Occipital lobe (tissue), 2 donors: ENCODE data around the gene IGSF8. TPM values are rescaled to one million over a fixed set of nuclear protein-coding genes. Genes with fewer than 3 reads are reported as not detected.

ENCODE experiments used
- DNase-seq: peaks from one replicate; lab custom pipeline; 2025; lab: John Stamatoyannopoulos, UW
- total RNA-seq: library from RNA; depleted of rRNA; stranded (reverse); fragments of >200 nt; gene quantifications from one replicate; pipeline ENCODE4 v1.2.3, GENCODE V29; 2014

The IGSF8 gene
- total RNA-seq, 1 donor from 2014 or later = 49.8 TPM

DNA sequence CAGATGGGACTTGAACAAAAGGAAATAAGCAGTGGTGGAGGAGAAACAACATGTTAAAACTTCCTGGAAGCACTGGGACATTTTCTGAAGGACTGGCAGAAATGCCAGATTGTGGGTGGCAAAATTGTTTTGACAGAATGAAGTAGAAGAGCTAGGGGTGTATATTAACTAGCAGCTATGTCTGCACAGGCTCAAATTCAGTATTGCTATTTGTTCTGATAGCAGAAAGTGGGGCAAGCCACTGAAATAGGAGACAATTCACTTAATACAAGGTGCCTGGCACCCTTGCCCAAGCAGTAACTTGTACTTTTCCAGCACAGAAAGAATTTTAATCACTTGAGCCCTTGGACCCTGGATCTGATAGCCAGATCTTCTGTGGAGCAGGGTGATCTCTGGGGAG is 54.9 kb downstream of the IGSF8 start:
- no peak for DNase-seq

Other genes with a start within 250 kb of the IGSF8 start
- not detected for gene VSIG8, start 236.0 kb downstream of the IGSF8 start, total RNA-seq
- gene CFAP45, start 198.5 kb downstream of the IGSF8 start, total RNA-seq = 0.47 TPM
- gene TAGLN2, start 173.1 kb downstream of the IGSF8 start, total RNA-seq = 28.1 TPM
- 5.9 TPM for gene IGSF9, start 153.0 kb downstream of the IGSF8 start, total RNA-seq
- gene SLAMF9, start 144.4 kb downstream of the IGSF8 start, total RNA-seq = not detected
- gene PIGM, start 66.6 kb downstream of the IGSF8 start, total RNA-seq = 9.5 TPM
- 1.6 TPM for gene KCNJ10, start 28.5 kb downstream of the IGSF8 start, total RNA-seq
- gene KCNJ9, start 17.1 kb downstream of the IGSF8 start, total RNA-seq = 14.7 TPM
- 47.1 TPM for gene ATP1A2, start 17.1 kb upstream of the IGSF8 start, total RNA-seq
- gene ATP1A4, start 53.0 kb upstream of the IGSF8 start, total RNA-seq = 0.31 TPM
- 3.4 TPM for gene CASQ1, start 92.0 kb upstream of the IGSF8 start, total RNA-seq
- gene PEA15, start 106.8 kb upstream of the IGSF8 start, total RNA-seq = 99.0 TPM
- 64.6 TPM for gene DCAF8, start 163.9 kb upstream of the IGSF8 start, total RNA-seq
- gene PEX19, start 186.5 kb upstream of the IGSF8 start, total RNA-seq = 32.9 TPM
- gene COPA, start 244.6 kb upstream of the IGSF8 start, total RNA-seq = 143 TPM
- gene NCSTN, start 244.8 kb upstream of the IGSF8 start, total RNA-seq = 25.9 TPM